Islet precursor cell (in vitro differentiated cells): ENCODE results near the gene TAL2.
A peak's percentile ranks its signal among the peaks of the same experiment; 100 is the strongest.

Source experiments
- DNase-seq: peaks from one replicate; pipeline ENCODE4 v3.0.0-alpha.2; 2018

TAL2 gene

GRCh38 chr9:105662184-105663104 is at the start of gene TAL2:
TSS of gene TAL2 (plus strand) at chr9:105662457. CDS start at chr9:105662497, 40 bp downstream.
- no peak for DNase-seq

- DNase-seq, result no peak
Observed at GRCh38 chr9:105621001-105621400, 41.3 kb upstream of the TAL2 start.

DNA sequence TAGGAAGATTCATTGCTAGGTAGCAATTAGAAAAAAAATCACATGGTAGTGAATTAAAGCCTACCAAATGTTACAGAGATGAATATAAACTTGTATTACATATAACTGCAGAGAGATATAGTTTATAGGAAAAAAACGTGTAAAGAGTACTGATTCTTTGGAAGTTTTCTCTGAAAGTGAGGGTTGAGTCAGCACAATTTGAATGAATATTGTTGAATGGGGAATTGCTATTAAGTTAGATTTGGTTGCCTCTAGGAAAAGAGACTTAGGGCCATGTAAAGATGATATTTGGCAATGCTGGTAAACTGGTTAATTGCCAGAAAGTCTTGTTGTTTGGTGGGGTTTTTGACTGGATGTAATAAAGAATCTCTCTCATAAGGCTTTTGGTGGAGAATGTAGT is 37.2 kb upstream of the TAL2 start:
- no peak for DNase-seq

- DNase-seq, result no peak
Observed at GRCh38 chr9:105632807-105633206, 29.4 kb upstream of the TAL2 start.

DNA sequence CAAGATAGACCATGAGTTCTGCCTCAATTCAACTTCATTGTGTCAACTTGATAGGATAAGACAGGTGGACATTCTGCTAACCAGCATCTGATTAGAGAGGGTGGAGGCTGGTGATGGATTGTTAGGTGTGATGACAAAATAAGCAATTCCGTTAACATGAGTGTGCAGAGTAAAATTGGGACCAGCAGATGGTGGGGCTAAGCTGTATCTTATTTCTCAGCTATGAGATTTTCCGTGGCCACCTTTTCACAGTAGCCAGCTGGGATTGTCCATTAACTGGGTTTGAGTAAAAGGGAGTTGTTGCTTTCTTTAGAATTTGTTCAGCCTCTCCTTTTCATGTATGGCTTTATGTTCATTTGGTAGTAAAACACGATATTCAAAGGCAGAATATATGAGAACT is 28.8 kb upstream of the TAL2 start:
- no peak for DNase-seq

- DNase-seq, result no peak
Observed at GRCh38 chr9:105636331-105636730, 25.9 kb upstream of the TAL2 start.

DNA sequence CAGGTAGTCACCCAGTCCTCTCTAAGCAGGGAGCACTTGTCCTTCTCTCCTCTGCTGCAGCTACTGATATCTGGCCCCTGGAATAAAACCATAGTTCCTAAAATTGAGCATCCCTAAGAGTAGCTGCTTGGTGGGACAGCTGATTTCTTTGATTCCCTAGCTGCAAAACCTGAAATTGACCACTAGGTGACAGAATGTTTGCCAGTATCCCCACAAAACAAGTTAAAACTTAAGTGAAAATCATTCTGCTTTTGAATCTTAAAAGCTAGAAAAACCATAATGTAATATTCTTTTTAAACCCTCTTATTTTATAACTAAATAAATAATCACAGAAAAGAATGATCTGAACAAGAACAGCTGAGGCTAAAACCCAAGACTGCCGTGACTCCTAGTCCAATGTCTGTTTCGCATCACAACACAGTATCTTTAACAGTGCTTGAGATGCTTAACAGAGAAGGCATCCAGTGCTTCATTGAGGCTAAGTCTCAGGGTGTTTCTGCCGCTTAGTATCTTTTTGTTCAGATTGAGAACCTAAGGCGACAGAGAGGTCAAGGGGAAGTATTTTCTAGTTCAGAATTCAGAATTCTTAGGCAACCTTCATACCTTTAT is 24.4 kb upstream of the TAL2 start:
- no peak for DNase-seq

- DNase-seq, result no peak
Observed at GRCh38 chr9:105639936-105640335, 22.3 kb upstream of the TAL2 start.

DNA sequence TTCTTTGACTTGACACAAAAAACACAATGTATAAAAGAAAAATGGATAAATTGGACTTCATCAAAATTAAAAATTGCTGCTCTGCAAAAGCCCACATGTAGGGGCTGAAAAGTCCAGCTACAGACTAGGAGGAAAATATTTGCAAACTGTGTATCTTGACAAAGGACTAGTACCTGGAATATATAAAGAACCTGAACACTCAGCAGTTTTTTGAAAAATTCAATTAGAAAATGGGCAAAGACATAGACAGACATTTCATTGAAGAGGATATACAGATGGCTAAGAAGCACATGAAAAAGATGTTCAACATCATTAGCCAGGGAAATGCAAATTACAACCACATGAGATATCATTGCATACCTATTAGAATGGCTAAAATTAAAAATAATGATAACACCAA is 18.5 kb upstream of the TAL2 start:
- DNase-seq, result no peak

- no peak for DNase-seq
Observed at GRCh38 chr9:105646879-105647594, 15.2 kb upstream of the TAL2 start.

DNA sequence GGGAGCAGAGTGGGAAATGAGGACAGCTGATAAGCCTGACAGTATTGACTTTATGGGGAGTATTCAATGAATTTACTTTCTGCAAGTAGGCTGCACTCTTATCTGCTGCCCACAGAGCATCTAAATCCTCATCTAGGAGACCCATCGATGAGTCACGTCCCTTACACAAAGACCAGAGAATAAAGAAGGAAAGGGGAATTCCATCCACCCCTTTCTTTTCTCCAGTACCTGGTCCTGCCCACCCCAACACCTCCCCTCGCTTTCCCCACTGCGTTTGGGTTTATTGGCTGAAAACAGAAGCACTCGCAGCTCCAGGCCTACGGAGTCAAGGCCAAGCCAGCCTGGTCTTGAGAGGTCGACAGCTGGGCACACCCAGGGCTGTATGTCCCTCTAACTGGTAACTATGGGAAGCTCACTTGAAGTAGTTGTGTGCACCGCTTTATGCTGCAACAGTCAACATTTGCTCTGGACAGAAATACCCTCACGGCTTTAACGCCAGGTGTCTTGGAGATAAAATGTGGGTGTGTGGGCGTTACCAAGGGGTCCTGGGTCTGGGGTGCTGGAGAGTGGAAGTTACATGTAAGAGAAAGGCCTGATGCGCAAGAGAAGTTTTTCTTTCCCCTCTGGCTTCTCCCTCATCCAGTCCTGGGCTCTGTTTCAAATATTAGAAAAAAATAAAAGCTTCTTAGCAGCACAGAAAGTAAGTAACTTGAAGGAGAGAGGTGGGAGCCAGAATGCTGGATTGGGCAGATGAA is 14.5 kb upstream of the TAL2 start:
- peak; percentile 69 for DNase-seq

DNA sequence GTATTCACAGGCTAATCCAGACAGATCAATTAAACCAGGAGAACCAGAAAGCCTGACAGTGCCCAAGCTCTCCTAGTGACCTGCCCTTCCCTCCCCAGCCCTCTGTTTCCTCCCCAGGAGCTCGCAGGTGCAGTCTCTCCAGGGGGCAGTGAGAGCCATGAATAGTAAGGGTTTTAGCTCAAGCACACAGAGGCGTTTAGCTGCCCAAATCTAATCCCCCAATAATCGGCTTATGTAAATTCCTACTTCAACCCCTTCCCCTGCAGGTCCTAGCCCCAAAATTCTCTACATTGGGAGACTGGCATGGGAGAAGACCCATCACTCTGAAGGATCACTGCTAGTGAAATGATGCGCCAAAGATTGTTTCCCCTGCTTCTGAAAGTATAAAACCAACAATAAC is 10.5 kb upstream of the TAL2 start:
- no peak for DNase-seq

- peak; percentile 61 for DNase-seq
Observed at GRCh38 chr9:105656131-105656921, 5.9 kb upstream of the TAL2 start.

- no peak for DNase-seq
Observed at GRCh38 chr9:105658351-105658750, 3.9 kb upstream of the TAL2 start.

DNA sequence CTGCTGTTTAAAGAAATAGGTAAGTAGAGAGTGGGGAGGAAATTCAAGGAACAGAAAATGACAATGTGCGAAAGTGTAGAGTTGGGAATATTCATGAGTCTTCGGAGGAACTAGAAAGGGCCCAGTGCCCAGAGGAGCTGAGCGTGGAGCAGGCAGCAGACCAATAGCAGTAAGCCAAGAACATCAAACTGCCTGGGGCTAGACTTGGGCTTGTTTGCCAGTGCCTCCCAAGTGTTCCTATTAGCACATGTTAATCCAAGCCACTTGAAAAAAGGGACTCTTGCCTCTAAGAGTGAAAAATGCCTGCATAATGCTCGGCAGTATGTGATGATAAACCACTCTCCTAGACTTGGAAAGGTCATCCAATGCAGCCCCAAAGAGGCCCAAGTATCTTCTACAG is 1.2 kb upstream of the TAL2 start:
- DNase-seq, result no peak

DNA sequence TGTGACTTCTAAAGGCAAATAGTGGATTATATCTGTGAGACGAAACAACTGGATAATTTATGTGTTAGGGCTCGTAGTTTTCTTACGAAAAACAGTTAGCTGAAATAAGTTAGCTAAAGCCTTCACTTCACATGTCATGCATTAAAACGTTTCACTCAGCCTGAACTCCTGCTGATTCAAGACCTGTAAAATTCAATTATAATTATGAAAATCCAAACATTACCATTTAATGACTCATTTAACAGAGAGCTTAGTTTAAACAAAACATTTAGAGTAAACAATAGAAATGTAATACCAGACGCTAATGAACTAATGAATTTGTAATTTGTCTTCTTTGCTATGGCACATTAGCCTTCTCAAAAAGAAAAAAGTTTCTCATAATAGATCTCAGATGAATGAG is 1.7 kb downstream of the TAL2 start:
- no peak for DNase-seq

DNA sequence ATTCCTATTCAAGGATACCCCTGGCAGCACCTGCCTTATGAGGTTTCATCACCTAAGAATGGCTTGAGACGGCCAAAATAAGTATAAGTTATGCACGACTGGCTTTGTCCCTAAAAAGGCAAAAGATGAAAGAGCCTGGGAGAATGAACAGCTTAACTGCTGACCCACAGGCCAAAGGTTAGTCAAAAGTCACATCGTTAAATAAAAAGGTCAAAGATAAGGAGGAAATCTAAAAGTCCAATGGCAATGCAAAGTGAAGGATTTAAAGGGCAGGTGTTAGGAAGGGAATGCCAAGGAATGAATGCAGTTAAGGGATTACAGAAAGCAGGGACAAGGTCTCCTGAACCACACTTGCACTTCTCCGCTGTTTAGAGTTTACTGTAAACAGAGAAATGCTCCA is 5.6 kb downstream of the TAL2 start:
- no peak for DNase-seq

GRCh38 chr9:105670315-105670714 is 8.1 kb downstream of the TAL2 start:
- DNase-seq, result no peak

DNA sequence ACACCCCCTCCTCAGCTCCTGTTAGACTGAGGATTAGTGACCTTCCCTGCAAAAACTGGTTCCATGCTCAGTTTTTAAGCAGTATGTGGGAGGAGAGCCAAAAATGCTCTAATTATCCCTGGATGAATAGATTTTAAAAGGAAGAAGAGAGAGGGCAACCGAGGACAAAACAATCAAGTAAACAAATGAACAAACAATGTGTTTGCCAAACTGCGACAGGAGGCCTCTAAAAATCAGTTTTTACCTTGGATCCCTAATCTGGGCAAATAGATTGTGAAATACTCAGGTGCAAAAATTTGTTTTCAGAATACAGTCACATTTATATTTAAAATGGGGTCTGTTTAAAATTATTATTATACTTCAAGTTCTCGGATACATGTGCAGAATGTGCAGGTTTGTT is 8.5 kb downstream of the TAL2 start:
- no peak for DNase-seq

- no peak for DNase-seq
Observed at GRCh38 chr9:105672711-105673234, 10.5 kb downstream of the TAL2 start.

DNA sequence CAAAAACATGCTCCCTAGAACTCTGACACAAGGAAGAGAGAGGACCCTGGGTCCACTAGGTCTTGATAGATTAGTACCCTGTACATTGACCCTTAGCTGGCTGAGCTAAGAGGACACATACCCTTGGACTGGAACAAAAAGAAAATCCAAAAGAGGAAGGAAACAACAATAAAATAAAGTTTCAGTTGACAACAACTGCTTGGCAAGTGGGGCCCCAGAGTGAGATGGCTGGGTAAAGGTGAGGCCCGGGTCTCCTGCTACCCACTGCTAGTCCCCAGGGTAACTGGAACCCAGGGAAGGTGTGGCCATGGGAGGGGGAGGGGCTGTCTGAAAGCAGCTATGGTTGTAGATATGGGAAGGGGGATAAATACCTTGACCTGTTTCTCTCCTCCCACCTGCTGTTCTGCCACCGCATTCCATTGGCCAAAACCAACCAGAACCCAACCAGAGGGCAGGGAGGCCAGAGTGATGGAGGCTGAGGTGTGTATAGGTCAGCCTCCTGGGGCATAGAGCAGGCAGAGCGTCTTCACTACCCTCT is 11.7 kb downstream of the TAL2 start:
- DNase-seq, result no peak
